Vagina (tissue), 2 donors: ENCODE data around the gene SLC6A8.

ENCODE experiments used
- POLR2A ChIP-seq, 2 donors: fragments of 450-650 bp; IDR thresholded peaks; one replicate each; pipeline ENCODE4 v1.6.1; 2017; ENCODE audit warnings: antibody characterized with exemption in 2 of 2, mild to moderate bottlenecking in 2 of 2, moderate library complexity in 2 of 2
- POLR2AphosphoS5 ChIP-seq, 2 donors: sonication (generic); formaldehyde crosslinking; IDR thresholded peaks; one replicate each; pipeline ENCODE4 v1.9.0; 2017; ENCODE audit warnings: antibody characterized with exemption in 2 of 2, mild to moderate bottlenecking in 2 of 2, low read depth in 1 of 2; ENCODE audit not compliant: insufficient read depth in 1 of 2
- TF ChIP-seq, protein P1 (sequence below), 3 experiments: fragments of 450-650 bp in 2 of 3; fragments of 200-600 bp in 1 of 3; sonication (generic) in 1 of 3; IDR thresholded peaks; one replicate each; pipeline ENCODE4 v1.5.1; 2017 to 2019; ENCODE audit warnings: antibody characterized with exemption in 3 of 3, mild to moderate bottlenecking in 2 of 3, moderate library complexity in 2 of 3

DNA sequence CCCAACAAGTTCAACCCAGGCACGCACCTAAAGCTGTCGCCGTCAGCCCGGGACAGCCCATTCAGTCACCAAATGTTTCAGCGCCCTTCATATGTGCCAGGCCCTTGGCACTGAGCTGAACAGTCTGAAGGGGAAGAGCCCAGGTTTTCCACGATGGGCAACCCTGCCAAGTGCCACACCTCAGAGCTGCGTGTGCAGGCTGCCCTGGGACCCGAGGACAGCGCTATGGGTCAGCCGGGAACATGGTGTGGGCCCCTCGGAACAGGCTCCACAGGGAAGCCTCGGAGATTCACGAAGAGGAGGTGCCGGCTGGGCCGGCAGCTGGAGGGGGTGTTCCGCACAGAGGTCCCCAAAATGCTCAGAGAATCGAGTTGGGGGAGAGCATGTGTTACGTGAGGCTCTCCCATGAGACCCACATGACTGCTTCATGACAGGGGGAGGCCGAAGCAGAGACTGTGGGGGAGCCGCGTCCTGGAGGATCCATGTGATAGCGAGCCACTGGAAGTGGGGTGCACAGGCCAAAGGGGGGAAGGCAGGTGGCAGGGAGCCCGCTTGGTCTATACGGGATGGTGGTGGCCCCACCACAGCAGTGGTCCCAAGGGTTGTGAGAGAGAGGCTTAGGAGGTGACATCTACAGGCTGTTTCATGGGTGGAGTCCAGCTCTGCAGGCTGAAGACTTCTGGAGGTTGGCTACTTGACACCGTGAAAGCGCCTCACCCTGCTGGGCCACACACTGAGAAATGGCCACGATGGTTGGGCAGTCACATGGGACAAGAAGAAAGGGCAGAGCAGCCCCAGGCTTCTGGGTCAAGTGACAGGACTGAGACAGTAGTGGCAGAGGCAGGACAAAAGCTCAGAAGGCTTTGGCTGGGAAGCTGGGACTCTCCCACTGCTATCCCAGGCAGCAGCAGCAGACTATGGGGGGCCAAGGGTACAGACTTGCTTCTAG lies 22.3 kb downstream of the SLC6A8 start:
- TF ChIP-seq, protein P1, sequence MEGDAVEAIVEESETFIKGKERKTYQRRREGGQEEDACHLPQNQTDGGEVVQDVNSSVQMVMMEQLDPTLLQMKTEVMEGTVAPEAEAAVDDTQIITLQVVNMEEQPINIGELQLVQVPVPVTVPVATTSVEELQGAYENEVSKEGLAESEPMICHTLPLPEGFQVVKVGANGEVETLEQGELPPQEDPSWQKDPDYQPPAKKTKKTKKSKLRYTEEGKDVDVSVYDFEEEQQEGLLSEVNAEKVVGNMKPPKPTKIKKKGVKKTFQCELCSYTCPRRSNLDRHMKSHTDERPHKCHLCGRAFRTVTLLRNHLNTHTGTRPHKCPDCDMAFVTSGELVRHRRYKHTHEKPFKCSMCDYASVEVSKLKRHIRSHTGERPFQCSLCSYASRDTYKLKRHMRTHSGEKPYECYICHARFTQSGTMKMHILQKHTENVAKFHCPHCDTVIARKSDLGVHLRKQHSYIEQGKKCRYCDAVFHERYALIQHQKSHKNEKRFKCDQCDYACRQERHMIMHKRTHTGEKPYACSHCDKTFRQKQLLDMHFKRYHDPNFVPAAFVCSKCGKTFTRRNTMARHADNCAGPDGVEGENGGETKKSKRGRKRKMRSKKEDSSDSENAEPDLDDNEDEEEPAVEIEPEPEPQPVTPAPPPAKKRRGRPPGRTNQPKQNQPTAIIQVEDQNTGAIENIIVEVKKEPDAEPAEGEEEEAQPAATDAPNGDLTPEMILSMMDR (IDR thresholded peaks at IDR 0.05): no peak
- TF ChIP-seq POLR2A (IDR thresholded peaks at IDR 0.05) (no peak), POLR2AphosphoS5 (IDR thresholded peaks at IDR 0.05; ENCODE audit: insufficient read depth in 1 of 2, low read depth in 1 of 2) (no peak)
